Activated CD4-positive, alpha-beta T cell treated with anti-CD3 and anti-CD28 coated beads, Interleukin-2, amount 10 ng/mL, durations not matched to agents 7 days and 5 days (primary cell): ENCODE measurements around the gene TRPM4. TPM values are rescaled to one million over a fixed set of nuclear protein-coding genes. Genes with fewer than 3 reads are reported as not detected.

ENCODE experiments used
- CTCF ChIA-PET: fragments of 350-600 bp; sonication (Branson Sonifier 250); formaldehyde crosslinking; loops from one replicate; lab custom pipeline; 2021; ENCODE audit warnings: antibody characterized with exemption; lab: Charles Lee
- POLR2A ChIA-PET: fragments of 350-600 bp; sonication (Branson Sonifier 250); formaldehyde crosslinking; loops from one replicate; lab custom pipeline; 2021; ENCODE audit warnings: antibody characterized with exemption; lab: Charles Lee
- DNase-seq: peaks from one replicate; pipeline ENCODE4 v3.0.0-alpha.2; 2020
- H3K27ac Mint-ChIP-seq: one replicate; pipeline ENCODE4 v1.8.0; 2021; ENCODE audit warnings: mild to moderate bottlenecking, moderate library complexity, mixed read lengths
- H3K27me3 Mint-ChIP-seq: one replicate; pipeline ENCODE4 v1.8.0; 2021; ENCODE audit warnings: mixed read lengths
- H3K36me3 Mint-ChIP-seq: one replicate; pipeline ENCODE4 v1.8.0; 2021; ENCODE audit warnings: low read depth, mixed read lengths
- H3K4me1 Mint-ChIP-seq: one replicate; pipeline ENCODE4 v1.8.0; 2021; ENCODE audit warnings: mixed read lengths
- H3K4me3 Mint-ChIP-seq: one replicate; pipeline ENCODE4 v1.8.0; 2021; ENCODE audit warnings: mild to moderate bottlenecking, moderate library complexity, mixed read lengths
- H3K9me3 Mint-ChIP-seq: one replicate; pipeline ENCODE4 v1.8.0; 2021; ENCODE audit warnings: mixed read lengths
- total RNA-seq, 2 experiments: library from RNA; stranded (reverse); gene quantifications; one replicate each; pipeline ENCODE4 v1.2.3, GENCODE V29; 2021

TRPM4 gene
- total RNA-seq, 2 experiments from 2014 or later: 0.25 to 0.33 TPM

- H3K4me1 Mint-ChIP-seq: peaks cover 23% of the 10 kb centered on the region
- peaks cover 1% of the 10 kb centered on the region for H3K27me3 Mint-ChIP-seq
- DNase-seq: no peak
- POLR2A ChIA-PET: no interaction called here
- no peaks in the 10 kb centered on the region for H3K9me3 Mint-ChIP-seq
- H3K27ac Mint-ChIP-seq: peak overlapping the region; percentile 33
- peak overlapping the region; percentile 81 for H3K4me3 Mint-ChIP-seq
- CTCF ChIA-PET: interaction anchor here (0.7 to 3.2 kb wide), 6 partner anchors 11 to 135 kb away, joined by 3 to 24 read pairs (median 11); partner anchors contain the start of genes LIN7B and RUVBL2
- H3K36me3 Mint-ChIP-seq: no peaks in the 10 kb centered on the region
Observed at GRCh38 chr19:49128545-49129237, 28.9 kb upstream of the TRPM4 start.

- Mint-ChIP-seq H3K9me3 (no peaks in the 10 kb centered on the region), H3K27me3 (no peaks in the 10 kb centered on the region), H3K36me3 (no peaks in the 10 kb centered on the region), H3K27ac (no peak overlapping the region), H3K4me3 (no peak overlapping the region), H3K4me1 (peaks cover 25% of the 10 kb centered on the region)
- no peak for DNase-seq
- ChIA-PET POLR2A (no interaction called here), CTCF (interaction anchor here (1.9 to 3.2 kb wide), 3 partner anchors 11 to 18 kb away, joined by 7 to 15 read pairs (median 11); partner anchors contain the start of gene LIN7B)
Observed at GRCh38 chr19:49129238-49129583, 28.4 kb upstream of the TRPM4 start.

- DNase-seq: no peak
- H3K27ac Mint-ChIP-seq: no peak overlapping the region
- ChIA-PET CTCF (interaction anchor here (1.0 to 3.2 kb wide), 5 partner anchors 8 to 33 kb away, joined by 3 to 15 read pairs (median 4); partner anchors contain the start of gene LIN7B), POLR2A (no interaction called here)
- H3K27me3 Mint-ChIP-seq: peaks cover 1% of the 10 kb centered on the region
- peaks cover 1% of the 10 kb centered on the region for H3K36me3 Mint-ChIP-seq
- no peaks in the 10 kb centered on the region for H3K9me3 Mint-ChIP-seq
- no peak overlapping the region for H3K4me3 Mint-ChIP-seq
- H3K4me1 Mint-ChIP-seq: peaks cover 27% of the 10 kb centered on the region
Observed at GRCh38 chr19:49130325-49130724, 27.3 kb upstream of the TRPM4 start.

- peaks cover 22% of the 10 kb centered on the region for H3K4me1 Mint-ChIP-seq
- peak overlapping the region; percentile 58 for H3K4me3 Mint-ChIP-seq
- POLR2A ChIA-PET: no interaction called here
- no peak overlapping the region for H3K27ac Mint-ChIP-seq
- H3K27me3 Mint-ChIP-seq: peaks cover 1% of the 10 kb centered on the region
- CTCF ChIA-PET: interaction anchor here (1.4 to 1.8 kb wide), 3 partner anchors 19 to 35 kb away, joined by 3 to 9 read pairs (median 6); partner anchors contain the start of gene LIN7B
- peak; percentile 46 for DNase-seq
- no peaks in the 10 kb centered on the region for H3K9me3 Mint-ChIP-seq
- peaks cover 1% of the 10 kb centered on the region for H3K36me3 Mint-ChIP-seq
Observed at GRCh38 chr19:49132974-49133609, 24.5 kb upstream of the TRPM4 start.

GRCh38 chr19:49133621-49134454 lies 23.8 kb upstream of the TRPM4 start:
- POLR2A ChIA-PET: no interaction called here
- H3K36me3 Mint-ChIP-seq: peaks cover 1% of the 10 kb centered on the region
- H3K4me3 Mint-ChIP-seq: peak overlapping the region; percentile 58
- H3K9me3 Mint-ChIP-seq: no peaks in the 10 kb centered on the region
- CTCF ChIA-PET: interaction anchor here (0.9 to 1.8 kb wide), 4 partner anchors 19 to 116 kb away, joined by 3 to 9 read pairs (median 4); partner anchors contain the start of gene LIN7B
- peaks cover 1% of the 10 kb centered on the region for H3K27me3 Mint-ChIP-seq
- peak; percentile 49 for DNase-seq
- H3K4me1 Mint-ChIP-seq: peaks cover 16% of the 10 kb centered on the region
- H3K27ac Mint-ChIP-seq: no peak overlapping the region

- no peaks in the 10 kb centered on the region for H3K9me3 Mint-ChIP-seq
- peaks cover 1% of the 10 kb centered on the region for H3K27me3 Mint-ChIP-seq
- H3K4me3 Mint-ChIP-seq: no peak overlapping the region
- H3K36me3 Mint-ChIP-seq: peaks cover 1% of the 10 kb centered on the region
- DNase-seq: no peak
- POLR2A ChIA-PET: interaction anchor here (0.5 kb wide), 1 partner anchor 630 kb away, joined by 4 read pairs; no protein-coding TSS in a partner anchor
- peaks cover 14% of the 10 kb centered on the region for H3K4me1 Mint-ChIP-seq
- H3K27ac Mint-ChIP-seq: no peak overlapping the region
- CTCF ChIA-PET: interaction anchor here (1.1 to 2.2 kb wide), 5 partner anchors 11 to 63 kb away, joined by 3 to 7 read pairs (median 6); partner anchors contain the start of gene LIN7B
Observed at GRCh38 chr19:49135686-49136085, 21.9 kb upstream of the TRPM4 start.

- H3K36me3 Mint-ChIP-seq: peaks cover 1% of the 10 kb centered on the region
- no peak overlapping the region for H3K27ac Mint-ChIP-seq
- POLR2A ChIA-PET: no interaction called here
- H3K27me3 Mint-ChIP-seq: peaks cover 1% of the 10 kb centered on the region
- CTCF ChIA-PET: interaction anchor here (1.0 to 2.2 kb wide), 3 partner anchors 9 to 22 kb away, joined by 3 to 7 read pairs (median 5); partner anchors contain the start of gene LIN7B
- H3K9me3 Mint-ChIP-seq: no peaks in the 10 kb centered on the region
- no peak overlapping the region for H3K4me3 Mint-ChIP-seq
- H3K4me1 Mint-ChIP-seq: peaks cover 18% of the 10 kb centered on the region
- no peak for DNase-seq
Observed at GRCh38 chr19:49136771-49137171, 20.8 kb upstream of the TRPM4 start.

- DNase-seq: no peak
- peaks cover 20% of the 10 kb centered on the region for H3K4me1 Mint-ChIP-seq
- no peaks in the 10 kb centered on the region for H3K36me3 Mint-ChIP-seq
- ChIA-PET POLR2A (interaction anchor here (0.6 kb wide), 1 partner anchor 692 kb away, joined by 5 read pairs; no protein-coding TSS in a partner anchor), CTCF (interaction anchor here (1.7 kb wide), 1 partner anchor 43 kb away, joined by 6 read pairs; no protein-coding TSS in a partner anchor)
- H3K27me3 Mint-ChIP-seq: peaks cover 8% of the 10 kb centered on the region
- no peak overlapping the region for H3K27ac Mint-ChIP-seq
- no peak overlapping the region for H3K4me3 Mint-ChIP-seq
- H3K9me3 Mint-ChIP-seq: no peaks in the 10 kb centered on the region
Observed at GRCh38 chr19:49140951-49141350, 16.6 kb upstream of the TRPM4 start.

- POLR2A ChIA-PET: interaction anchor here (0.6 kb wide), 1 partner anchor 692 kb away, joined by 5 read pairs; no protein-coding TSS in a partner anchor
- Mint-ChIP-seq H3K27ac (no peak overlapping the region), H3K4me1 (peaks cover 24% of the 10 kb centered on the region), H3K27me3 (peaks cover 10% of the 10 kb centered on the region), H3K9me3 (no peaks in the 10 kb centered on the region), H3K36me3 (no peaks in the 10 kb centered on the region), H3K4me3 (no peak overlapping the region)
- no peak for DNase-seq
- CTCF ChIA-PET: no interaction called here
Observed at GRCh38 chr19:49141352-49141751, 16.2 kb upstream of the TRPM4 start.

GRCh38 chr19:49142866-49143335 lies 14.7 kb upstream of the TRPM4 start:
- Mint-ChIP-seq H3K4me3 (peak overlapping the region; percentile 62), H3K27ac (no peak overlapping the region), H3K27me3 (peaks cover 22% of the 10 kb centered on the region), H3K9me3 (no peaks in the 10 kb centered on the region), H3K36me3 (no peaks in the 10 kb centered on the region), H3K4me1 (peaks cover 24% of the 10 kb centered on the region)
- peak; percentile 66 for DNase-seq
- POLR2A ChIA-PET: interaction anchor here (0.6 kb wide), 1 partner anchor 78 kb away, joined by 4 read pairs; the partner anchor contains the start of gene NTF4
- CTCF ChIA-PET: interaction anchor here (0.6 to 1.3 kb wide), 4 partner anchors 29 to 403 kb away, joined by 3 to 5 read pairs (median 4); partner anchors contain the start of gene LIN7B

GRCh38 chr19:49145573-49146407 lies 11.8 kb upstream of the TRPM4 start:
- no peak overlapping the region for H3K27ac Mint-ChIP-seq
- H3K9me3 Mint-ChIP-seq: no peaks in the 10 kb centered on the region
- CTCF ChIA-PET: interaction anchor here (0.9 to 3.3 kb wide), 7 partner anchors 9 to 152 kb away, joined by 3 to 12 read pairs (median 5); partner anchors contain the start of genes GYS1, LIN7B and RUVBL2
- H3K27me3 Mint-ChIP-seq: peaks cover 47% of the 10 kb centered on the region
- peaks cover 42% of the 10 kb centered on the region for H3K4me1 Mint-ChIP-seq
- H3K4me3 Mint-ChIP-seq: no peak overlapping the region
- POLR2A ChIA-PET: no interaction called here
- peaks cover 4% of the 10 kb centered on the region for H3K36me3 Mint-ChIP-seq
- DNase-seq: peak; percentile 75
